Liver (tissue), 9 donors: ENCODE results near the gene ZNF652. TPM values are rescaled to one million over a fixed set of nuclear protein-coding genes. Genes with fewer than 3 reads are reported as not detected.

Experiments
- DNase-seq: peaks from one replicate; pipeline ENCODE4 v3.0.0-alpha.2; 2017; ENCODE audit warnings: low spot score
- H3K27ac ChIP-seq, 2 donors: one replicate each; pipeline ENCODE4 v1.7.0; 2013; ENCODE audit warnings: inconsistent platforms in 2 of 2, low read length in 2 of 2, control low read depth in 1 of 2, low read depth in 1 of 2, mild to moderate bottlenecking in 1 of 2
- H3K27me3 ChIP-seq, 4 donors: one replicate each; pipeline versions ENCODE4 v1.6.1 to v1.7.0; 2013; ENCODE audit warnings: low read length in 3 of 4, inconsistent platforms in 1 of 4, mild to moderate bottlenecking in 1 of 4, moderate library complexity in 1 of 4; ENCODE audit not compliant: control insufficient read depth in 4 of 4, insufficient read depth in 4 of 4
- H3K36me3 ChIP-seq, 4 donors: one replicate each; pipeline versions ENCODE4 v1.6.1 to v1.7.0; 2013; ENCODE audit warnings: low read length in 3 of 4, mild to moderate bottlenecking in 3 of 4, low read depth in 1 of 4, moderate library complexity in 1 of 4; ENCODE audit not compliant: control insufficient read depth in 4 of 4, insufficient read depth in 3 of 4
- H3K4me1 ChIP-seq, 4 donors: one replicate each; pipeline versions ENCODE4 v1.6.1 to v1.7.0; 2013; ENCODE audit warnings: low read length in 3 of 4, mild to moderate bottlenecking in 3 of 4, moderate library complexity in 1 of 4; ENCODE audit not compliant: control insufficient read depth in 4 of 4, insufficient read depth in 4 of 4
- H3K4me3 ChIP-seq, 3 donors: one replicate each; pipeline versions ENCODE4 v1.6.1 to v1.7.0; 2013; ENCODE audit warnings: low read length in 3 of 3, control low read depth in 1 of 3, low read depth in 1 of 3, mild to moderate bottlenecking in 1 of 3
- H3K9ac ChIP-seq, 2 donors: one replicate each; pipeline ENCODE4 v1.7.0; 2013; ENCODE audit warnings: low read length in 2 of 2, mild to moderate bottlenecking in 2 of 2, moderate library complexity in 2 of 2, control low read depth in 1 of 2, low read depth in 1 of 2
- H3K9me3 ChIP-seq, 4 donors: one replicate each; pipeline versions ENCODE4 v1.6.1 to v1.7.0; 2013; ENCODE audit warnings: low read length in 3 of 4; ENCODE audit not compliant: control insufficient read depth in 4 of 4
- ATF3 ChIP-seq: IDR thresholded peaks from 2 replicates; pipeline ENCODE4 v1.6.1; 2016; ENCODE audit warnings: antibody characterized with exemption
- EGR1 ChIP-seq, 2 donors: IDR thresholded peaks; 2 replicates each; pipeline ENCODE4 v1.6.1; 2016 to 2018; ENCODE audit warnings: antibody characterized with exemption in 2 of 2, low read depth in 2 of 2
- FOXA1 ChIP-seq: IDR thresholded peaks from 2 replicates; pipeline ENCODE4 v1.6.1; 2016; ENCODE audit warnings: antibody characterized with exemption
- FOXA2 ChIP-seq: IDR thresholded peaks from 2 replicates; pipeline ENCODE4 v1.6.1; 2016; ENCODE audit warnings: antibody characterized with exemption
- GABPA ChIP-seq, 2 donors: IDR thresholded peaks in 1 of 2; conservative IDR thresholded peaks in 1 of 2; 2 replicates each; pipeline ENCODE4 v1.6.1; 2016; ENCODE audit warnings: antibody characterized with exemption in 2 of 2, mild to moderate bottlenecking in 1 of 2, moderate library complexity in 1 of 2
- HNF4A ChIP-seq, 2 donors: conservative IDR thresholded peaks; 2 replicates each; pipeline ENCODE4 v1.6.1; 2016; ENCODE audit warnings: antibody characterized with exemption in 2 of 2, mild to moderate bottlenecking in 2 of 2
- RAD21 ChIP-seq, 2 donors: IDR thresholded peaks; 2 replicates each; pipeline ENCODE4 v1.6.1; 2016; ENCODE audit warnings: antibody characterized with exemption in 2 of 2, mild to moderate bottlenecking in 2 of 2
- REST ChIP-seq: IDR thresholded peaks from 2 replicates; pipeline ENCODE4 v1.6.1; 2016; ENCODE audit warnings: antibody characterized with exemption, mild to moderate bottlenecking
- RXRA ChIP-seq, 2 donors: IDR thresholded peaks; 2 replicates each; pipeline ENCODE4 v1.6.1; 2017 to 2018; ENCODE audit warnings: antibody characterized with exemption in 2 of 2, mild to moderate bottlenecking in 1 of 2
- SP1 ChIP-seq: IDR thresholded peaks from 2 replicates; pipeline ENCODE4 v1.6.1; 2018; ENCODE audit warnings: antibody characterized with exemption, mild to moderate bottlenecking
- TAF1 ChIP-seq: conservative IDR thresholded peaks from 2 replicates; pipeline ENCODE4 v1.6.1; 2016; ENCODE audit warnings: antibody characterized with exemption, mild to moderate bottlenecking
- YY1 ChIP-seq: IDR thresholded peaks from 2 replicates; pipeline ENCODE4 v1.6.1; 2016; ENCODE audit warnings: antibody characterized with exemption, mild to moderate bottlenecking
- ZBTB33 ChIP-seq: IDR thresholded peaks from 2 replicates; pipeline ENCODE4 v1.6.1; 2016; ENCODE audit warnings: antibody characterized with exemption
- WGBS: extraction: QIAGEN DNeasy Blood & Tissue Kit; methylation state at CpG from one replicate; pipeline ENCODE4 v1.1.7; 2013; 5-methylcytosine and 5-hydroxymethylcytosine counted together
- polyA plus RNA-seq, 2 donors: library from polyadenylated mRNA; stranded (reverse) in 1 of 2; unstranded in 1 of 2; fragments of 200-250 nt in 1 of 2; fragments of >200 nt in 1 of 2; fragmentation: Nextera tagmentation in 1 of 2; extraction: Ambion mirVana in 1 of 2; gene quantifications; one replicate each; pipeline versions ENCODE4 v1.2.1 to v1.2.3, GENCODE V29; 2013 to 2015
- total RNA-seq, 2 donors: library from RNA; depleted of rRNA; stranded (reverse); fragments of >200 nt; gene quantifications; one replicate each; pipeline ENCODE4 v1.2.3, GENCODE V29; 2014
- donor health status: healthy.
- donor health status: healthy.
- donor health status: healthy.
- donor health status: healthy.
- donor health status: healthy.

ZNF652 gene
- total and polyA plus RNA-seq, 4 donors = 5.3 to 23.1 (median 17.5) TPM

GRCh38 chr17:49363251-49363650 lies 1.2 kb upstream of the ZNF652 start:
- WGBS = 98% methylated on average over 4 of the region's 4 CpGs
- Histone ChIP-seq H3K4me1 (peaks cover 1 to 37% (median 28%) of the 10 kb centered on the region in 4 donors), H3K27ac (no peak overlapping the region), H3K4me3 (no peak overlapping the region), H3K36me3 (no peaks in the 10 kb centered on the region), H3K9me3 (no peaks in the 10 kb centered on the region), H3K9ac (no peak overlapping the region), H3K27me3 (no peaks in the 10 kb centered on the region)
- no peak for TF ChIP-seq HNF4A (conservative IDR thresholded peaks at IDR 0.05)
- no peak for TF ChIP-seq REST
- TF ChIP-seq ZBTB33 = no peak
- no peak for TF ChIP-seq SP1
- no peak for TF ChIP-seq GABPA (IDR thresholded peaks at IDR 0.05 in 1 of 2, conservative IDR thresholded peaks at IDR 0.05 in 1 of 2)
- no peak for TF ChIP-seq TAF1
- no peak for DNase-seq

- peak overlapping the region in 1 of 2 donors; percentile 40 for H3K9ac ChIP-seq
- no peak for TF ChIP-seq RAD21 (IDR thresholded peaks at IDR 0.05)
- TF ChIP-seq FOXA1 = no peak
- no peak for TF ChIP-seq GABPA (IDR thresholded peaks at IDR 0.05 in 1 of 2, conservative IDR thresholded peaks at IDR 0.05 in 1 of 2)
- no peak for TF ChIP-seq EGR1 (IDR thresholded peaks at IDR 0.05; ENCODE audit: low read depth in 2 of 2)
- TF ChIP-seq YY1 = no peak
- no peak for TF ChIP-seq RXRA (IDR thresholded peaks at IDR 0.05)
- no peak for TF ChIP-seq FOXA2
- no peak for TF ChIP-seq ATF3
- TF ChIP-seq TAF1 = no peak
- peak overlapping the region; percentile 69 to 88 for H3K27ac ChIP-seq
- WGBS = 21% methylated on average over 10 of the region's 10 CpGs
- peak overlapping the region; percentile 49 to 87 (median 64) for H3K4me3 ChIP-seq
- no peaks in the 10 kb centered on the region for H3K9me3 ChIP-seq
- DNase-seq = no peak
- no peaks in the 10 kb centered on the region for H3K27me3 ChIP-seq
- H3K4me1 ChIP-seq = peaks cover 4 to 42% (median 33%) of the 10 kb centered on the region in 4 donors
- H3K36me3 ChIP-seq = no peaks in the 10 kb centered on the region
Measured at GRCh38 chr17:49362723-49363117, 670 bp upstream of the ZNF652 start.
